H1 (cell line): ENCODE data around the gene LDLRAD3. TPM values are rescaled to one million over a fixed set of nuclear protein-coding genes. Genes with fewer than 3 reads are reported as not detected.

ENCODE experiments used
- RXRA ChIP-seq: IDR thresholded peaks from 2 replicates; pipeline ENCODE4 v1.6.1; 2011; ENCODE audit warnings: low read depth, mild to moderate bottlenecking, low read length, moderate library complexity; ENCODE audit not compliant: insufficient read depth
- SP4 ChIP-seq: IDR thresholded peaks from 2 replicates; pipeline ENCODE4 v1.6.1; 2012; ENCODE audit warnings: low read length, inconsistent platforms
- SUZ12 ChIP-seq: fragments of 200-600 bp; sonication (generic); IDR thresholded peaks from 2 replicates; pipeline ENCODE4 v1.6.1; 2012; ENCODE audit warnings: mild to moderate bottlenecking, inconsistent platforms, low read length, moderate library complexity, mixed read lengths
- polyA plus RNA-seq, 7 experiments: library from polyadenylated mRNA; depleted of rRNA in 3 of 7; stranded (reverse) in 5 of 7; unstranded in 2 of 7; fragments of >200 nt in 5 of 7; fragments of 200-250 nt in 2 of 7; gene quantifications; 1 replicate in 5 of 7; 2 replicates in 1 of 7; 4 replicates in 1 of 7; pipeline versions ENCODE4 v1.2.1 to v1.2.3, GENCODE V29; 2011 to 2013; ENCODE audit warnings: missing spikeins in 2 of 7, mixed read lengths in 2 of 7
- total RNA-seq: library from RNA; stranded (reverse); fragmentation: NEBNext Ultra II Directional; extraction: Animal tissue kit (Norgen Biotek cat#: 25700); gene quantifications from 2 replicates; pipeline ENCODE4 v1.2.1, GENCODE V29; 2021
- TF ChIP-seq, protein P1 (sequence below): fragments of 300-600 bp; sonication (generic); IDR thresholded peaks from 2 replicates; pipeline ENCODE4 v1.7.1; 2012; ENCODE audit warnings: low read length, moderate library complexity, mild to moderate bottlenecking, inconsistent platforms; ENCODE audit not compliant: insufficient replicate concordance
- TF ChIP-seq, protein P2 (sequence below): IDR thresholded peaks from 2 replicates; pipeline ENCODE4 v1.6.1; 2012; ENCODE audit warnings: inconsistent platforms

The LDLRAD3 gene
- total and polyA plus RNA-seq, 2 of the 8 experiments (the other 6 are each of a cell fraction or from before 2014, with no cell fraction given): 18.6 to 22.8 TPM

DNA sequence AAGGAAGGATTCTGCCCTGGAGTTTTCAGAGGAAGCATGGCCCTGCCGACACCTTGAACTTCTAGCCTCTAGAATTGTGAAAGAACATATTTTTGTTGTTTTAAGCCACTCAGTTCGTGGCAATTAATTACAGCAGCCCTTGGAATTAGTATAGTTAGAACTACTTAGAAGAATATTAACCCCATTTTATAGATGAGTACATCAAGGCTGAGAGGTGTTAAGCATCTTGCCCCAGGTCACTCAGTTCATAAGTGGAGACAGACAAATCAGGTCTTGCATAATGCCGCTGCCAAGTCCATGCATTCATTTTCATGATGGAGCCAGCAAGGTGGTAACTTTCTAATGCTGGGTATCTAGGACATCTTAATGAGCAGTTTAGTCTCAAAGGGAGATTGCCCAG is 26.6 kb downstream of the LDLRAD3 start (continued):
- TF ChIP-seq, protein P1, sequence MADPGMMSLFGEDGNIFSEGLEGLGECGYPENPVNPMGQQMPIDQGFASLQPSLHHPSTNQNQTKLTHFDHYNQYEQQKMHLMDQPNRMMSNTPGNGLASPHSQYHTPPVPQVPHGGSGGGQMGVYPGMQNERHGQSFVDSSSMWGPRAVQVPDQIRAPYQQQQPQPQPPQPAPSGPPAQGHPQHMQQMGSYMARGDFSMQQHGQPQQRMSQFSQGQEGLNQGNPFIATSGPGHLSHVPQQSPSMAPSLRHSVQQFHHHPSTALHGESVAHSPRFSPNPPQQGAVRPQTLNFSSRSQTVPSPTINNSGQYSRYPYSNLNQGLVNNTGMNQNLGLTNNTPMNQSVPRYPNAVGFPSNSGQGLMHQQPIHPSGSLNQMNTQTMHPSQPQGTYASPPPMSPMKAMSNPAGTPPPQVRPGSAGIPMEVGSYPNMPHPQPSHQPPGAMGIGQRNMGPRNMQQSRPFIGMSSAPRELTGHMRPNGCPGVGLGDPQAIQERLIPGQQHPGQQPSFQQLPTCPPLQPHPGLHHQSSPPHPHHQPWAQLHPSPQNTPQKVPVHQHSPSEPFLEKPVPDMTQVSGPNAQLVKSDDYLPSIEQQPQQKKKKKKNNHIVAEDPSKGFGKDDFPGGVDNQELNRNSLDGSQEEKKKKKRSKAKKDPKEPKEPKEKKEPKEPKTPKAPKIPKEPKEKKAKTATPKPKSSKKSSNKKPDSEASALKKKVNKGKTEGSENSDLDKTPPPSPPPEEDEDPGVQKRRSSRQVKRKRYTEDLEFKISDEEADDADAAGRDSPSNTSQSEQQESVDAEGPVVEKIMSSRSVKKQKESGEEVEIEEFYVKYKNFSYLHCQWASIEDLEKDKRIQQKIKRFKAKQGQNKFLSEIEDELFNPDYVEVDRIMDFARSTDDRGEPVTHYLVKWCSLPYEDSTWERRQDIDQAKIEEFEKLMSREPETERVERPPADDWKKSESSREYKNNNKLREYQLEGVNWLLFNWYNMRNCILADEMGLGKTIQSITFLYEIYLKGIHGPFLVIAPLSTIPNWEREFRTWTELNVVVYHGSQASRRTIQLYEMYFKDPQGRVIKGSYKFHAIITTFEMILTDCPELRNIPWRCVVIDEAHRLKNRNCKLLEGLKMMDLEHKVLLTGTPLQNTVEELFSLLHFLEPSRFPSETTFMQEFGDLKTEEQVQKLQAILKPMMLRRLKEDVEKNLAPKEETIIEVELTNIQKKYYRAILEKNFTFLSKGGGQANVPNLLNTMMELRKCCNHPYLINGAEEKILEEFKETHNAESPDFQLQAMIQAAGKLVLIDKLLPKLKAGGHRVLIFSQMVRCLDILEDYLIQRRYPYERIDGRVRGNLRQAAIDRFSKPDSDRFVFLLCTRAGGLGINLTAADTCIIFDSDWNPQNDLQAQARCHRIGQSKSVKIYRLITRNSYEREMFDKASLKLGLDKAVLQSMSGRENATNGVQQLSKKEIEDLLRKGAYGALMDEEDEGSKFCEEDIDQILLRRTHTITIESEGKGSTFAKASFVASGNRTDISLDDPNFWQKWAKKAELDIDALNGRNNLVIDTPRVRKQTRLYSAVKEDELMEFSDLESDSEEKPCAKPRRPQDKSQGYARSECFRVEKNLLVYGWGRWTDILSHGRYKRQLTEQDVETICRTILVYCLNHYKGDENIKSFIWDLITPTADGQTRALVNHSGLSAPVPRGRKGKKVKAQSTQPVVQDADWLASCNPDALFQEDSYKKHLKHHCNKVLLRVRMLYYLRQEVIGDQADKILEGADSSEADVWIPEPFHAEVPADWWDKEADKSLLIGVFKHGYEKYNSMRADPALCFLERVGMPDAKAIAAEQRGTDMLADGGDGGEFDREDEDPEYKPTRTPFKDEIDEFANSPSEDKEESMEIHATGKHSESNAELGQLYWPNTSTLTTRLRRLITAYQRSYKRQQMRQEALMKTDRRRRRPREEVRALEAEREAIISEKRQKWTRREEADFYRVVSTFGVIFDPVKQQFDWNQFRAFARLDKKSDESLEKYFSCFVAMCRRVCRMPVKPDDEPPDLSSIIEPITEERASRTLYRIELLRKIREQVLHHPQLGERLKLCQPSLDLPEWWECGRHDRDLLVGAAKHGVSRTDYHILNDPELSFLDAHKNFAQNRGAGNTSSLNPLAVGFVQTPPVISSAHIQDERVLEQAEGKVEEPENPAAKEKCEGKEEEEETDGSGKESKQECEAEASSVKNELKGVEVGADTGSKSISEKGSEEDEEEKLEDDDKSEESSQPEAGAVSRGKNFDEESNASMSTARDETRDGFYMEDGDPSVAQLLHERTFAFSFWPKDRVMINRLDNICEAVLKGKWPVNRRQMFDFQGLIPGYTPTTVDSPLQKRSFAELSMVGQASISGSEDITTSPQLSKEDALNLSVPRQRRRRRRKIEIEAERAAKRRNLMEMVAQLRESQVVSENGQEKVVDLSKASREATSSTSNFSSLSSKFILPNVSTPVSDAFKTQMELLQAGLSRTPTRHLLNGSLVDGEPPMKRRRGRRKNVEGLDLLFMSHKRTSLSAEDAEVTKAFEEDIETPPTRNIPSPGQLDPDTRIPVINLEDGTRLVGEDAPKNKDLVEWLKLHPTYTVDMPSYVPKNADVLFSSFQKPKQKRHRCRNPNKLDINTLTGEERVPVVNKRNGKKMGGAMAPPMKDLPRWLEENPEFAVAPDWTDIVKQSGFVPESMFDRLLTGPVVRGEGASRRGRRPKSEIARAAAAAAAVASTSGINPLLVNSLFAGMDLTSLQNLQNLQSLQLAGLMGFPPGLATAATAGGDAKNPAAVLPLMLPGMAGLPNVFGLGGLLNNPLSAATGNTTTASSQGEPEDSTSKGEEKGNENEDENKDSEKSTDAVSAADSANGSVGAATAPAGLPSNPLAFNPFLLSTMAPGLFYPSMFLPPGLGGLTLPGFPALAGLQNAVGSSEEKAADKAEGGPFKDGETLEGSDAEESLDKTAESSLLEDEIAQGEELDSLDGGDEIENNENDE: no peak
- TF ChIP-seq, protein P2, sequence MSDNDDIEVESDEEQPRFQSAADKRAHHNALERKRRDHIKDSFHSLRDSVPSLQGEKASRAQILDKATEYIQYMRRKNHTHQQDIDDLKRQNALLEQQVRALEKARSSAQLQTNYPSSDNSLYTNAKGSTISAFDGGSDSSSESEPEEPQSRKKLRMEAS: no peak
- TF ChIP-seq RXRA (no peak), SUZ12 (no peak), SP4 (no peak)
